HG03342 (cell line): ENCODE data around the gene TNC.

ENCODE experiments used
- ATAC-seq: cut with Tn5 transposase; IDR thresholded peaks from one replicate; pipeline ENCODE4 v1.9.1; 2021; ENCODE audit warnings: mild to moderate bottlenecking, moderate library complexity; ENCODE audit not compliant: unreplicated experiment

The TNC gene

GRCh38 chr9:115104908-115105307, 13.0 kb downstream of the TNC start:
- ATAC-seq: no peak

- no peak for ATAC-seq
Observed at GRCh38 chr9:115103746-115104477, 14.0 kb downstream of the TNC start.

- ATAC-seq: no peak
Observed at GRCh38 chr9:115099901-115100300, 18.1 kb downstream of the TNC start.

GRCh38 chr9:115098226-115098965, 19.6 kb downstream of the TNC start:
- no peak for ATAC-seq

- no peak for ATAC-seq
Observed at GRCh38 chr9:115093520-115093919, 24.4 kb downstream of the TNC start.

- no peak for ATAC-seq
Observed at GRCh38 chr9:115090486-115090885, 27.5 kb downstream of the TNC start.

- ATAC-seq: no peak
Observed at GRCh38 chr9:115088860-115089259, 29.1 kb downstream of the TNC start.

GRCh38 chr9:115086886-115087285, 31.1 kb downstream of the TNC start:
- no peak for ATAC-seq

- no peak for ATAC-seq
Observed at GRCh38 chr9:115086461-115086860, 31.5 kb downstream of the TNC start.

GRCh38 chr9:115085773-115086377, 32.1 kb downstream of the TNC start:
- ATAC-seq: no peak

- no peak for ATAC-seq
Observed at GRCh38 chr9:115084709-115085108, 33.2 kb downstream of the TNC start.

- ATAC-seq: no peak
Observed at GRCh38 chr9:115084157-115084556, 33.8 kb downstream of the TNC start.

GRCh38 chr9:115080242-115080641, 37.7 kb downstream of the TNC start:
- no peak for ATAC-seq

- ATAC-seq: no peak
Observed at GRCh38 chr9:115079156-115079555, 38.8 kb downstream of the TNC start.

- no peak for ATAC-seq
Observed at GRCh38 chr9:115073456-115073855, 44.5 kb downstream of the TNC start.

GRCh38 chr9:115071176-115071575, 46.8 kb downstream of the TNC start:
- no peak for ATAC-seq

GRCh38 chr9:115069771-115070170, 48.2 kb downstream of the TNC start:
- no peak for ATAC-seq

GRCh38 chr9:115069302-115069701, 48.7 kb downstream of the TNC start:
- no peak for ATAC-seq

- ATAC-seq: no peak
Observed at GRCh38 chr9:115068031-115068430, 49.9 kb downstream of the TNC start.

GRCh38 chr9:115063058-115063845, 54.7 kb downstream of the TNC start:
- no peak for ATAC-seq

- no peak for ATAC-seq
Observed at GRCh38 chr9:115058684-115059315, 59.2 kb downstream of the TNC start.
